OCI-LY3 (cell line): Measurements from ENCODE around the gene RCAN3.
"Not testable (repeated sequence)": the region's sequence is repeated elsewhere in the genome, so short reads cannot be mapped to it uniquely, and the experiment has no call there.

Experiments used
- H2AFZ ChIP-seq: fragments of 200-600, 300-600 bp; shearing (Covaris generic); 2 replicates; pipeline ENCODE4 v1.6.0; 2014; ENCODE audit warnings: antibody characterized with exemption, low read depth, low read length
- H3K27ac ChIP-seq: fragments of 200-600, 300-600 bp; sonication (generic); 2 replicates; pipeline ENCODE4 v1.5.1; 2014; ENCODE audit warnings: mild to moderate bottlenecking, low read length, moderate library complexity, mixed read lengths
- H3K27me3 ChIP-seq: fragments of 200-600, 300-600 bp; sonication (generic); 2 replicates; pipeline ENCODE4 v1.6.1; 2014; ENCODE audit warnings: low read depth, low read length, mixed read lengths
- H3K36me3 ChIP-seq: fragments of 200-600, 300-600 bp; sonication (generic); replicated peaks from 2 replicates; pipeline ENCODE3; 2014; ENCODE audit warnings: low read depth, low read length, mixed read lengths
- H3K4me1 ChIP-seq: fragments of 300-600, 200-600 bp; sonication (generic); 2 replicates; pipeline ENCODE4 v1.6.1; 2014; ENCODE audit warnings: low read length, mixed read lengths
- H3K4me2 ChIP-seq: fragments of 200-600, 300-600 bp; sonication (generic); 2 replicates; pipeline ENCODE4 v1.6.1; 2014; ENCODE audit warnings: low read length, mixed read lengths
- H3K4me3 ChIP-seq: fragments of 300-600, 200-600 bp; sonication (generic); 2 replicates; pipeline ENCODE4 v1.5.1; 2014; ENCODE audit warnings: antibody characterized with exemption, mild to moderate bottlenecking, low read length, moderate library complexity
- H3K79me2 ChIP-seq: fragments of 300-600, 200-600 bp; shearing (Covaris generic); 2 replicates; pipeline ENCODE4 v1.6.1; 2014; ENCODE audit warnings: mild to moderate bottlenecking, low read length, mixed read lengths
- H3K9ac ChIP-seq: fragments of 300-600, 200-600 bp; shearing (Covaris generic); 2 replicates; pipeline ENCODE4 v1.6.0; 2014; ENCODE audit warnings: mild to moderate bottlenecking, low read length, moderate library complexity
- H3K9me3 ChIP-seq: fragments of 200-600, 300-600 bp; shearing (Covaris generic); 2 replicates; pipeline ENCODE4 v1.6.1; 2014; ENCODE audit warnings: low read length, mixed read lengths; ENCODE audit not compliant: insufficient read depth
- H4K20me1 ChIP-seq: fragments of 200-600, 300-600 bp; sonication (generic); 2 replicates; pipeline ENCODE4 v1.6.1; 2016; ENCODE audit warnings: low read length, mixed read lengths; ENCODE audit not compliant: insufficient read depth
- EZH2phosphoT487 ChIP-seq: fragments of 200-600 bp; shearing (Covaris generic); IDR thresholded peaks from 2 replicates; pipeline ENCODE4 v1.6.1; 2018; ENCODE audit warnings: antibody characterized with exemption, mixed run types, low read depth
- TF ChIP-seq, protein P1 (sequence below): fragments of 200-600, 300-600 bp; sonication (generic); IDR thresholded peaks from 2 replicates; pipeline ENCODE4 v1.5.1; 2014; ENCODE audit warnings: antibody characterized with exemption, low read length, low read depth

The RCAN3 gene

DNA sequence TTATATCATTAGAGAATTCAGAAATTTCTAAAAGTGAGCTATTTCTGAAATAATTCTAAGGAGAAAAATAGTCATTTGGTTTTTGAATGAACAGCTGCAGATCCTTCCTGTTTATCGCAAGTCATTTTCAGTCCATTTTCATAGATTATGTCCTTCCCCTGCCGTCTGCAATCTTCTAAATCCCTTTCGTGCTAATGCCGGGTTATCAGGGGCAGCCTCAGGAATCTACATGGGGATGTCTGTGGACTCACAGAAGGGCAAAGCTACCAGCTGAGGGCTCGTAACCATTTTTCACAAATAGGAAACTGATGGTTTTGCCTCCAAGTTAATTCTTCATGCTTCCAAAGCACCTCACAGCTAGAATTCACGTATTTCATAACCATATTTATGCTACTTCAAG, 23.0 kb downstream of the RCAN3 start:
- TF ChIP-seq EZH2phosphoT487, result no peak
- TF ChIP-seq, protein P1, sequence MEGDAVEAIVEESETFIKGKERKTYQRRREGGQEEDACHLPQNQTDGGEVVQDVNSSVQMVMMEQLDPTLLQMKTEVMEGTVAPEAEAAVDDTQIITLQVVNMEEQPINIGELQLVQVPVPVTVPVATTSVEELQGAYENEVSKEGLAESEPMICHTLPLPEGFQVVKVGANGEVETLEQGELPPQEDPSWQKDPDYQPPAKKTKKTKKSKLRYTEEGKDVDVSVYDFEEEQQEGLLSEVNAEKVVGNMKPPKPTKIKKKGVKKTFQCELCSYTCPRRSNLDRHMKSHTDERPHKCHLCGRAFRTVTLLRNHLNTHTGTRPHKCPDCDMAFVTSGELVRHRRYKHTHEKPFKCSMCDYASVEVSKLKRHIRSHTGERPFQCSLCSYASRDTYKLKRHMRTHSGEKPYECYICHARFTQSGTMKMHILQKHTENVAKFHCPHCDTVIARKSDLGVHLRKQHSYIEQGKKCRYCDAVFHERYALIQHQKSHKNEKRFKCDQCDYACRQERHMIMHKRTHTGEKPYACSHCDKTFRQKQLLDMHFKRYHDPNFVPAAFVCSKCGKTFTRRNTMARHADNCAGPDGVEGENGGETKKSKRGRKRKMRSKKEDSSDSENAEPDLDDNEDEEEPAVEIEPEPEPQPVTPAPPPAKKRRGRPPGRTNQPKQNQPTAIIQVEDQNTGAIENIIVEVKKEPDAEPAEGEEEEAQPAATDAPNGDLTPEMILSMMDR, result no peak
- H3K36me3 ChIP-seq, result no peaks in the 10 kb centered on the region
- H2AFZ ChIP-seq, result no peak overlapping the region
- H3K27ac ChIP-seq, result no peak overlapping the region
- no peaks in the 10 kb centered on the region for H3K4me1 ChIP-seq
- H3K9ac ChIP-seq, result no peak overlapping the region
- H3K4me3 ChIP-seq, result no peak overlapping the region
- H3K27me3 ChIP-seq, result no peaks in the 10 kb centered on the region
- no peaks in the 10 kb centered on the region for H4K20me1 ChIP-seq
- no peaks in the 10 kb centered on the region for H3K9me3 ChIP-seq
- no peak overlapping the region for H3K4me2 ChIP-seq
- H3K79me2 ChIP-seq, result no peaks in the 10 kb centered on the region

DNA sequence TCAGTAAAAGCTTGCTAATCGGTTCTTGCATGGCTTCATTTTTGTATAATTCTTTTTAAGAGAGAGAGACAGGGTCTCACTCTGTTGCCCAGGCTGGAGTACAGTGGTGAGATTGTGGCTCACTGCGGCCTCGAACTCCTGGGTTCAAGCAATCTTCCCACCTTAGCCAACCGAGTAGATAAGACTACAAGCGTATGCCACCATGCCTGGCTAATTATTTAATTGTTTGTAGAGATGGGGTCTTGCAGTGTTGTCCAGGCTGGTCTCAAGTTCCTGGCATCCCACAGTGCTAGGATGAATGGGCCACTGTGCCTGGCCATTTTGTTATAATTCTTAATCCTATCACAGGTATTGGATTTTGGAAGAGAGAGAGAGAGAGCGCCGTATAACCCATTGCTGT, 23.4 kb downstream of the RCAN3 start:
- no peaks in the 10 kb centered on the region for H3K9me3 ChIP-seq
- no peak overlapping the region for H3K9ac ChIP-seq
- H3K4me2 ChIP-seq, result no peak overlapping the region

DNA sequence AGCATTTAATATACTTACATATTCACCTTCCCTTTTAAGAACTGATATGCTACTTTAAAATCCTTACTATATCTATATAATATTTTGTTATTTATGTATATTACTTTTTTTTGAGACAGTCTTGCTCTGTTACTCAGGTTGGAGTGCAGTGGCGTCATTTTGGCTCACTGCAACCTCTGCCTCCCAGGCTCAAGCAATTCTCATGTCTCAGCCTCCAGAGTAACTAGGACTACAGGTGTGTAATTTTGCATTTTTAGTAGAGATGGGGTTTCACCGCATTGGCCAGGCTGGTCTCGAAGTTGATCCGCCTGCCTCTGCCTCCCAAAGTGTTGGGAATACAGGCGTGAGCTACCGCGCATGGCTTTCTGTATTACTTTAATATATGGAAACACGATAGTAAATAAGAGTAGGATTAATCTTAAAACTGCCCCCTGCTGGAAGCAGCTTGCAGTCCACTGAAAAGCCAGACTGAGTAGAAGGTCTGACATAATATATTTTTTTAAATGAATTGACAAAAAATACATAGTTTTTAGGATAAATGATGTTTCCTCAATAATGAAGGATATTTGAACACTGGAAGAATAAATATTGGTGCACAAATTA, 24.4 kb downstream of the RCAN3 start:
- Histone ChIP-seq H4K20me1 (no peaks in the 10 kb centered on the region), H3K27me3 (no peaks in the 10 kb centered on the region), H2AFZ (no peak overlapping the region), H3K9me3 (no peaks in the 10 kb centered on the region), H3K9ac (no peak overlapping the region), H3K4me3 (no peak overlapping the region), H3K36me3 (no peaks in the 10 kb centered on the region), H3K4me1 (no peaks in the 10 kb centered on the region), H3K27ac (no peak overlapping the region), H3K4me2 (no peak overlapping the region), H3K79me2 (no peaks in the 10 kb centered on the region)
- TF ChIP-seq EZH2phosphoT487, result no peak
- TF ChIP-seq, protein P1, result peak; percentile 48

More for the DNA sequence above, 23.4 kb downstream of the RCAN3 start:
- no peaks in the 10 kb centered on the region for H3K4me1 ChIP-seq
- no peak overlapping the region for H2AFZ ChIP-seq
- H3K79me2 ChIP-seq, result no peaks in the 10 kb centered on the region
- H4K20me1 ChIP-seq, result no peaks in the 10 kb centered on the region
- H3K36me3 ChIP-seq, result no peaks in the 10 kb centered on the region
- H3K27me3 ChIP-seq, result no peaks in the 10 kb centered on the region
- no peak overlapping the region for H3K4me3 ChIP-seq
- H3K27ac ChIP-seq, result no peak overlapping the region
- TF ChIP-seq EZH2phosphoT487, result no peak
- TF ChIP-seq, protein P1, result no peak

DNA sequence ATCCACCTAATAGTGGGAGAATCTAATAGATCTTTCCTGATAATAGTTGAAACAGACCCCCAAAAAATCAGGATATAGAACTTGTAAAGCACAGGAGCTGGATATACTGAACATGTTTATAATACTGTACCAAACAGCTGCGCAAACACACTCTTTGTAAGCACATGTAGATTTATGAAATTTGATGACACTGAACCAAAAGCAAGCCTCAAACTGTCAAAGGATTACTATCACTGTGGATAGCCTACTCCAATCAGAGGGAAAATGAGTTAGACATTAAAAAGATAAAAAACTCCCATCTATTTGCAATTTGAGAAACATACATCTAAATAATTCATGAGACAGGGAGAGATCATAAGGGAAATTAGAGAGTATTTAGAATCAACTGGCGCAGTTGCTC, 26.1 kb downstream of the RCAN3 start:
- H2AFZ ChIP-seq, result no peak overlapping the region
- no peaks in the 10 kb centered on the region for H3K36me3 ChIP-seq
- no peak overlapping the region for H3K4me2 ChIP-seq
- no peaks in the 10 kb centered on the region for H3K79me2 ChIP-seq
- no peaks in the 10 kb centered on the region for H3K9me3 ChIP-seq
- H3K27me3 ChIP-seq, result no peaks in the 10 kb centered on the region
- H3K27ac ChIP-seq, result no peak overlapping the region
- H3K9ac ChIP-seq, result no peak overlapping the region
- no peak overlapping the region for H3K4me3 ChIP-seq
- no peaks in the 10 kb centered on the region for H4K20me1 ChIP-seq
- H3K4me1 ChIP-seq, result peaks cover under 1% of the 10 kb centered on the region
- TF ChIP-seq, protein P1, result no peak
- no peak for TF ChIP-seq EZH2phosphoT487

DNA sequence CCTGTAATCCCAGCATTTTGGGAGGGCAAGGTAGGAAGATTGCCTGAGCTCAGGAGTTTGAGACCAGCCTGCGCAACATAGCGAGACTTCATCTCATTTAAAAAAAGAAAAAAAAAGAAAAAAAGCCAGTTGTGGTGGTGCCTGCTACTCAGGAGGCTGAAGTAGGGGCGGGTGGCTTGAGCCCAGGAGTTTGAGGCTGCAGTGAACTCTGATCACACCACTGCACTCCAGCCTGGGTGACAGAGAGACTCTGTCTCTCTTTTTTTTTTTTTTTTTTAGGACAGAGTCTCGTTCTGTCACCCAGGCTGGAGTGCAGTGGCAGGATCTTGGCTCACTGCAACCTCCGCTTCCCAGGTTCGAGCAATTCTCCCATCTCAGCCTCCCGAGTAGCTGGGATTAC, 26.7 kb downstream of the RCAN3 start:
- H3K27ac ChIP-seq, H3K4me2 ChIP-seq, H3K9me3 ChIP-seq, H2AFZ ChIP-seq, H4K20me1 ChIP-seq, H3K79me2 ChIP-seq, H3K4me3 ChIP-seq, H3K36me3 ChIP-seq, H3K27me3 ChIP-seq, H3K9ac ChIP-seq, H3K4me1 ChIP-seq: not testable (repeated sequence)
